GM19328 (cell line): ENCODE data around the gene MICA.
"Not testable (repeated sequence)": the region's sequence is repeated elsewhere in the genome, so short reads cannot be mapped to it uniquely, and the experiment has no call there.

ENCODE experiments used
- ATAC-seq: cut with Tn5 transposase; IDR thresholded peaks from one replicate; pipeline ENCODE4 v1.9.1; 2021; ENCODE audit warnings: mild to moderate bottlenecking, moderate library complexity; ENCODE audit not compliant: unreplicated experiment

Gene MICA

DNA sequence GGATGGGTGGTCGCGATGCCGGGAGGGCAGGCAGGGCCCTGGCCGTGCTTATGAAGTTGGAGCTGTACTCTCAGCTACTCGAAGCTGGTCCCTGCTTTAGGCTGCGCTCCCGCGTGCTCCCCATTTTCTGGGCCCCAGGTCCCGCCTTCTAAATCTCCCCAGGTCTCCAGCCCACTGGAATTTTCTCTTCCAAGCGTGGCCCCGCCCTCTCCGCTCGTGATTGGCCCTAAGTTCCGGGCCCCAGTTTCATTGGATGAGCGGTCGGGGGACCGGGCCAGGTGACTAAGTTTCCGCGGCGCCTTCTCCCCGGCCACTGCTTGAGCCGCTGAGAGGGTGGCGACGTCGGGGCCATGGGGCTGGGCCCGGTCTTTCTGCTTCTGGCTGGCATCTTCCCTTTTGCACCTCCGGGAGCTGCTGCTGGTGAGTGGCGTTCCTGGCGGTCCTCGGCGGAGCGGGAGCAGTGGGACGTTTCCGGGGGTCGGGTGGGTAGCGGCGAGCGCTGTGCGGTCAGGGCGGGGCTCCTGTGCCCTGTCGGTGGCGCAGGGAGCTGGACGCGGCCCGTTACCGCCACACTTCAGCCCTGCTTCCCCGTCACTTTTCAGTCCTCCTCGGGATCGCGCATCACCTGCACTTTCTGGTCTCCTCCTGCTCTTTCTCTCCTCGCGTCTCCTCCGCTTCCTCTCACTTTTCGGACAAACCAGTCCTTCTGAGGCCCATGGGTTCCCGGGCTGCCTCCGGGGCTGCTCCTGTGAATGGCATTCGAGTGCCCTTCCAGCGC, at the start of gene MICA:
Gene MICA (plus strand): TSS at position 313 of the 778 bp plus-strand sequence. CDS start 38 bp downstream, at position 351.
- no peak for ATAC-seq

DNA sequence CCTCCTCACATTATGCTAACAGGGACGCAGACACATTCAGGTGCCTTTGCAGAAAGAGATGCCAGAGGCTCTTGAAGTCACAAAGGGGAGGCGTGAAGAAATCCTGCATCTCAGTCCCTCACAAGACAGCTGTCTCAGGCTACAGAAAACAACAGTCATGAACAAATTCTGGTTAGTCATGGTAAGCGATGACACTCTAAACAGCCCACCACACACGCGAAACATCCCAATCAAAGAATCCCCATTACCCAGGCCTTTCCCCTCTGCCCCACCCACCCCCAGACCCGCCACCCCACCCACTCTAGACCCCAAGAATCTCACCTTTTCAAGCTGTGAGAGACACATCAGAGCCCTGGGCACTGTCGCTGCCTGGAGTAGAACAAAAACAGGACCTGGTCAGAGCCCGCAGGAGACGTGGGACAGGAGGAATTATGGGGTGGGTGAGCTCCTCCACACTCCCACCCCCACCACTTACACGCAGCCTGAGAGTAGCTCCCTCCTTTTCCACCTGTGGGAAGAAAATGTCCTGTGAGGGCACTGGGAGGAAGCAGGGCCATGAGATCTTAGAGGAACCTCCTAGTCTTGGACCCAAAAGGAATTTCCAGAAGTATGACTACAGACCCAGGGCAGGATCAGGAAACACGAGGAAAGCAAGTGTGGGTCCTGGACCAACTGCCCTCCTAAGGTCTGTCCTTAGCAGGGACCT, 49.1 kb upstream of the MICA start:
- no peak for ATAC-seq

DNA sequence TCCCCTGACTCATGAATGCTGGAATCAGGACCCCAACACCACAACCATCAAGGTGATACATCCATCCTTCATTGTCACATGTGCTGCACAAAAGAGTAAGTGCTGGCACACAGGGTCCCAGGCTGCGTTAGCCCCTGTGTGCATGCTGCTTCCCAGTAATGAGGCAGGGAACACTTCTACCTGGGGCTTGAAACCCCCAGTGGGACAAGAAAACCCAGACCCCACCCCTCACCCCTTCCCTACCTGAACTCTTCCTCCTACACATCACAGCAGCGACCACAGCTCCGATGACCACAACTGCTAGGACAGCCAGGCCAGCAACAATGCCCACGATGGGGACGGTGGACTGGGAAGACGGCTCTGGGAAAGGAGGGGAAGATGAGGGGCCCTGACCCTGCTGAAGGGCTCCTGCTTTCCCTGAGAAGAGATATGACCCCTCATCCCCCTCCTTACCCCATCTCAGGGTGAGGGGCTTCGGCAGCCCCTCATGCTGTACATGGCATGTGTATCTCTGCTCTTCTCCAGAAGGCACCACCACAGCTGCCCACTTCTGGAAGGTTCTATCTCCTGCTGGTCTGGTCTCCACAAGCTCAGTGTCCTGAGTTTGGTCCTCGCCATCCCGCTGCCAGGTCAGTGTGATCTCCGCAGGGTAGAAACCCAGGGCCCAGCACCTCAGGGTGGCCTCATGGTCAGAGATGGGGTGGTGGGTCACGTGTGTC, 48.4 kb upstream of the MICA start:
- no peak for ATAC-seq

DNA sequence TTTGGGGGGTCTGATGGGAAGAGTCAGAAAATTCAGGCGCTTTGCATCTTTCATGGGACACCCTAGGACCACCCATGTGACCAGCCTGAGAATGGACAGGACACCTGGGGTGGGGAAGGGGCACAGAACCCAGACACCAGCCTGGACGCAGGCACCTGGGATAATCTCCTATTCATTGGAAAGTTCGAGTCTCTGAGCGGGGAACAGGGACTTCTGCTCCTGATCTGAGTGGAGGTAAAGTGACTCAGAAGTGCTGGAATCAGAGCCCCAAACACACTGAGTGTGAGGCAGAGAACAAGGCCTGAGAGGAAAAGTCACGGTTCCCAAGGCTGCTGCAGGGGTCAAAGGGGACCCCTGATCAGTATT, 47.8 kb upstream of the MICA start:
- ATAC-seq = no peak

DNA sequence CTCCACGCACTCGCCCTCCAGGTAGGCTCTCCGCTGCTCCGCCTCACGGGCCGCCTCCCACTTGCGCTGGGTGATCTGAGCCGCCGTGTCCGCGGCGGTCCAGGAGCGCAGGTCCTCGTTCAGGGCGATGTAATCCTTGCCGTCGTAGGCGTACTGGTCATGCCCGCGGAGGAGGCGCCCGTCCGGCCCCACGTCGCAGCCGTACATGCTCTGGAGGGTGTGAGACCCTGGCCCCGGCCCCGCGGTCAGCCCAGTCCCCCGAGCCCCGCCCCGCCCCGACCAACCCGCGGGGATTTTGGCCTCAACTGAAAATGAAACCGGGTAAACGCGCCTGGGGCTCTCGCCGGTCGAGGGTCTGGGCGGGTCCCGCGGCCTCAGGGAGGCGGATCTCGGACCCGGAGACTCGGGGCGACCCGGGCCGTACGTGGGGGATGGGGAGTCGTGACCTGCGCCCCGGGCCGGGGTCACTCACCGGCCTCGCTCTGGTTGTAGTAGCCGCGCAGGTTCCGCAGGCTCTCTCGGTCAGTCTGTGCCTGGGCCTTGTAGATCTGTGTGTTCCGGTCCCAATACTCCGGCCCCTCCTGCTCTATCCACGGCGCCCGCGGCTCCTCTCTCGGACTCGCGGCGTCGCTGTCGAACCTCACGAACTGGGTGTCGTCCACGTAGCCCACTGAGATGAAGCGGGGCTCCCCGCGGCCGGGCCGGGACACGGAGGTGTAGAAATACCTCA, 47.0 kb upstream of the MICA start:
- peak; percentile 7 for ATAC-seq

DNA sequence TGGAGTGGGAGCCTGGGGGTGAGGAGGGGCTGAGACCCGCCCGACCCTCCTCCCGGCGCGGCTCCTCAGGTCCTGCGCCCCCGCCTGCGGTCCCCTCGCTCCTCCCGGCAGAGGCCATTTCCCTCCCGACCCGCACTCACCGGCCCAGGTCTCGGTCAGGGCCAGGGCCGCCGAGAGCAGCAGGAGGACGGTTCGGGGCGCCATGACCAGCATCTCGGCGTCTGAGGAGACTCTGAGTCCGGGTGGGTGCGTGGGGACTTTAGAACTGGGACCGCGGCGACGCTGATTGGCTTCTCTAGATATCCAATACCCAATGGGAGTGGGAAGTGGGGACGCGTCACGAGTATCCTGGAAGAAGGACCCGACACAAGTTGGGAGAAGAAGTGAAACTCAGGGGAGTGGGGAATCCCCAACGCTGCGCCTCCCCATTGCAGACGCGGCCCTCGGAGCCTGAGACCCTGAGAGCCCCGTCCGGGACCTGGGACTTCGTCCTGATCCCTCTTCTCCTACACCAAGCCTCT, 46.4 kb upstream of the MICA start, which contains the start of gene HLA-B:
Gene HLA-B (minus strand): TSS at position 234 of the 521 bp plus-strand sequence. CDS start 21 bp downstream, at position 213.
- peak; percentile 60 for ATAC-seq

DNA sequence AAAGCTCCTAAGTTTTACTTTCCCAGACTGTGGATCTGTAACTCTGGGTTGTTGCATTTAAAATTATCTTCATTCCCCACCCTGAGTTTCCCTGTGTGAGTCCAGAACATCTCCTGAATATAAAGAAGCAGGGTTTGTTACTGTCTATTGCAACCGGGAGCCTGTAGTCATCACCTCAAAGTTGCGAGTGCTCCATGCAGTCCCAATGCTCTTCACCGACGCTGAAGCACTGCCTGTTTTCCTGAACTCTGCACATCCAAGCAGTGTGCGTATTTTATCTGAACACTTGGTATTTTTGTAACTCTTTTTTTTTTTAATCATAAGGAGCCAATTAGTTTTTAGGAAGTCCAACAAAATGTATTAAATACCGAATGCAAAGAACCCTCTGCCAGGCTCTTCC, 45.5 kb upstream of the MICA start:
- ATAC-seq = no peak

DNA sequence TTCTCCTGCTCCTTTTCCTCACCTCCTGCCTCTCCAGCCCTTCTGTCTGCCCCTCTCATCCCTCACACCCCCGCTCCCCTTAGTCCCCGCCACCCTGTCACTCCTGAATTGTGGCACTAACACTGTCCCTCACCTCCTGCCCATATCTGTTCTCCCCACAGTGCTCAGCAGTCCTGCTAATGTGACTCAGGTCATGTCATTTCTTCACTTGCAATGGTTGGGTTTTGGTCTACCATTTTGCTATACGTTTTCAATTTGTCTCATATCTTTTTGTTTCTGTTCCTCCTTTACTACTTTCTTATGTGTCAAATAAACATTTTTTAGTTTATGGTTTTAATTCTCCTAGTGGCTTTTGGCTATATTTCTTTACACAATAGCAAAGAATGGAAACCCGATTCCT, 45.1 kb upstream of the MICA start:
- no peak for ATAC-seq

DNA sequence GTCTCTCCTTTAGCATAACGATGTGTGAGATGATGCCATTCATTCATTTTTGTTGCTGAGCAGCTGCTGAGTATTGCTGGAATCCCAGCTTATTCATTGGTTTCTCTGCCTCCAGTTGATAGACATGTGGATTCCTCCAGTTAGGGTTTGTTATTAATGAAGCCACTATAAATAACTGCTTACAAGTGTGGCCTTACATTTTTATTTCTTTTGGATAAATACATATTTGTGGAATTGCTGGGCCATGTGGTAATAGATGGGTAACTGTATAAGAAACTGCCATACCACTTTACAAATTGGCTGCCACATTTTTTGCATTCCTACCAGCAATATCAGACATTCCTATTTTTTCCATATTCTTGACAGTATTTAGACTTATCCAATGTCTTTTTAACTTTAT, 43.8 kb upstream of the MICA start:
- no peak for ATAC-seq

DNA sequence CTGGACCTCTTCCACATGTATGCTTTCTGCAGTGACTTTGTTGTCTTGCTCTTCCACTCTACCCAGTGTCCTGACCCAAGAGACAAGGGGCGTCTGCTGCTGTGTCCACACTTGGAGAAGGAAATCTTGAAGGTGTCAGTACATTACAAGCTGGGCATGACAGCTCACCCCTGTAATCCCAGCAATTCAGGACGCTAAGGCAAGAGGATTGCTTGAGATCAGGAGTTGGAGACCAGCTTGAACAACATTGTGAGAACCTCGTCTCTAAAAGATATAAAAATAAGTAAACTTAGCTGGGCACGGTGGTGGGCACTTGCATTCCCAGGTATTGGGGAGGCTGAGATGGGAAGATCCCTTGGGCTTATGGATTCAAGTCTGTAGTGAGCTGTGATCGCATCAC, 40.6 kb upstream of the MICA start:
- no peak for ATAC-seq

DNA sequence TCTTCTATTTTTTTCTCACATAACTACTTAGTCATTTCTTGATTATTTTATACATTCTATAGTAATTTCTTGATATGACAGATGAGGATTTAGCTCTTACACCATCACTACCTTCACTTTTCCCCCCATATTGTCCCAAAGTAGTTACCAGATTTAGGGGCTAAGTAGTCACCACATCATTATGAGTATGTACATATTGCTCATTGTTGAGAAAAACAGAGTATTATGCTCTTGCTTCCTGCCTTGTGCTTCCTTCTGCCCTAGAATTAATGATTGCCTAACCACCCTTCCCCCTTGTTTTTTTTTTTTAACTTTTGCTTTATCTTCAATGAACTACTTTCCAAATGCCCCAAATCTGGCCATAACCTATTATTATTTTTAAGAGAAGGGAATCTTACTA, 39.6 kb upstream of the MICA start:
- ATAC-seq = no peak

DNA sequence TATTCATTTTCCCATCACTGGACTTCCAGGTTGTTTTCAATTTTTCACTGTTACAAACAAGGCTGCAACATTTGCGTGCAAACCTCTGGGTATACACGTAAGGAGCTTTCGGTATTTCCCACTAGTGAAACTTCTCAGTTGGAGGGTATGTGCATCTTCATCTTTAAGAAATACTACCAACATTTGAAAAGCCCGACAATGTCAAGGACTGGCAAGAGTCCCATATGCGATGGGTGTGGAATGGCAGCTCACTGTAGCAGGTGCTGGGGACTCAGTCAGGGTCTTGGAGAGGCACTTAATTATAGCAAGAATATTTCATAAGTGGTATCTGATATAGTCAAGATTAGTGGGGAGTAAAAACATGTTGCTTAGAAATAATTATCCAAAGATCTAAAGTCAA, 37.5 kb upstream of the MICA start:
- ATAC-seq = no peak

DNA sequence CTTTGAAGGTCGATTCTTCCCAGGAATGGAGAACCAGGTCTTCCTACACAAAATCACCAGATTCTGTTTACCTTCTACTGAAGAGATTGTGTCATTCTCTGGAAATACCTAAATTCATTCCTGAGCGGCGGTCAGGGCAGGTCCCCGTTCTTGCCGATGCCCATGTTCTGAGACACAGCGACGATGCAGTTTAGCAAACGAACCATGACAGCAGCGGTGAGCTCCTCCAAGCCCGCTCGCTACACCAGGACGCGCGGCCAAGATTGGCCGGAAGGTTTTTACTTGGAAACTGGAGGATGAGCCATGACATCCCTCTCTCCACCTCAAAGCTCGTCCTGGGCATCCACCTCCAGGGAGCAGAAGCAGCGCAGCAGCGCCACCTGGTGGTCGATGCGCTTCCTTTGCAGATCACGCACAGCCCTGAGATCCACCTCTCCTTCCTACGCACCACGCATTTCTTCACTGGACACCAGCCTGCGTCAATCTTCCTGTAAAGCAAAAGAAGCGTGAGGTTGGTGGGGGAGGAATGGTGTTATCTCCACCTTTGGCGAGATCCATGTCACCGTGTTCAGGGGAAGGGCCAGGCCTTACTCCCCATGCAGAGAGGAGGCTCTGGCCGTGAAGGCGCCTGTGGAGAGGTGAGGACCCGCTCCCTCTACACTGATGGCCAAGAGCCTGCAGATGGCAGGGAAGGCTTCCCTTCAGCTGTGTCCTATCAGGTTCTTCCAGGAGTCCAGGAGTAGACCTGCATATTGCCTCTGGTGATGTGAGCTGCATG, 36.5 kb upstream of the MICA start:
- ATAC-seq = no peak

DNA sequence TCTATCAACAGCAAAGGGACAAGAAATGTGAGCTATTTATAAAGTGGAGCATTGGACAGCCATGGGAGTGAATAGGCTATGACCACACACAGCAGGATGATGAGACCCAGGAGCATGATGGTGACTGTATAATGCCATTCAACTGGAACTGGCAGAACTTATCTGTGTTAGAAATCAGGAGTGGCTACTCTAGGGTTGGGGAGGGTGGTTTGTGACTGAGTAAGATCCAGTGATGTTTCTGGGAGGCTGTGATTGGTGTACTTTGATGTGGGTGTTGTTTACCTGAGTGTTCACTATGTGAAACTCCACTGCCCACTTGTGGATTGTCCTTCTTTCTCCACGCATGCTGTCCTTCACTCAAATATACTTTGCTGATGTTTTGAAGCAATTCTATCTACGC, 34.9 kb upstream of the MICA start:
- no peak for ATAC-seq

DNA sequence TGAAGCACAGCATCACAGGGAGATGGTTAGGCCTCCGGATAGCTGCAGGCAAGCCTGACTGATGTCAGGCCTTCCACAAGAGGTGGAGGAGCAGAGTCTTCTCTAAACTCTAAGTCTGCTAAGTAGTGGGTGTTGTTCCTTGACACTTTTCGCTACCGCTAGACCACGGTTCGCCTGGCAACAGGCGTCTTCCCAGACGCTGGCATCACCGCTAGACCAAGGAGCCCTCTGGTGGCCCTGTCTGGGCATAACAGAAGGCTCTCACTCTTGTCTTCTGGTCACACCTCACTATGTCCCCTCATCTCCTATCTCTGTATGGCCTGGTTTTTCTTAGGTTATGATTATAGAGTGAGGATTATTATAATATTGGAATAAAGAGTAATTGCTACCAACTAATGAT, 29.3 kb upstream of the MICA start:
- ATAC-seq = not testable (repeated sequence)

DNA sequence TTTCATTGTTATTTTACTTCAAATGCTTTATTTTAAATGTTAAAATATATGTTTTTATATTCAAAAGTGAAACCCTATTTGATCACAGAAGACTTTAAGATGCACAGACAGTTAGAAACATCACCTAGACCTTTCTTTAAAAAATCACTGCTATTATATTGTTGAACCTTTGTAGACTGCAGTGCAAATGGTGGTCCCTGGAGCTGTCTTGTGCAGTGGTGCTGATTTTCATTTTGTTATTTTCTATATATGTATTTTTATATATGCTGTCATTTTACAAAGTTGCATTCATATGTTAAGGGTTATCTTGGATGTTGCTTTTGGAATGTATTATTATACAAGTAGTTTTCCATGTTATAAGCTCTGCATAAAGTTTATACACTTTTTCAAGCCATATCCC, 27.7 kb upstream of the MICA start:
- no peak for ATAC-seq

DNA sequence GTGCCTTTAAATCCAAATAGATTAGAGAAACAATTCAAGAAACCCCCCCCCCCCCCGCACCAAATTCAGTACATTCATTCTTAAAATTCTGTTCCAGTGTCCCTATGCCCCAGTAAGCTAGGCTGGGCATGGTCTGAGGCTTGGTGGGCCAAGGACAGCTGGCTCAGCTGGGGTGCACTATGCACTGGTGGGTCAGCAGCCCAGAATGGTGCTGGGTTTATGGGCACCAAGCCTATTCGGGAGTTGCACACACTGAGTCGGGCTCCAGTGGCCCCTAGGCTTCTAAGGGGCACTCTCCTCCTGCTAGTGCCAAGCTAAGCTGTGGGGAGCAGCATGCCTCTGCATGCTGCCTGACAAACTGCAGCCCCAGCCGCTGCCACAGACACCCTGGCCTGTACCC, 26.4 kb upstream of the MICA start:
- ATAC-seq = no peak

DNA sequence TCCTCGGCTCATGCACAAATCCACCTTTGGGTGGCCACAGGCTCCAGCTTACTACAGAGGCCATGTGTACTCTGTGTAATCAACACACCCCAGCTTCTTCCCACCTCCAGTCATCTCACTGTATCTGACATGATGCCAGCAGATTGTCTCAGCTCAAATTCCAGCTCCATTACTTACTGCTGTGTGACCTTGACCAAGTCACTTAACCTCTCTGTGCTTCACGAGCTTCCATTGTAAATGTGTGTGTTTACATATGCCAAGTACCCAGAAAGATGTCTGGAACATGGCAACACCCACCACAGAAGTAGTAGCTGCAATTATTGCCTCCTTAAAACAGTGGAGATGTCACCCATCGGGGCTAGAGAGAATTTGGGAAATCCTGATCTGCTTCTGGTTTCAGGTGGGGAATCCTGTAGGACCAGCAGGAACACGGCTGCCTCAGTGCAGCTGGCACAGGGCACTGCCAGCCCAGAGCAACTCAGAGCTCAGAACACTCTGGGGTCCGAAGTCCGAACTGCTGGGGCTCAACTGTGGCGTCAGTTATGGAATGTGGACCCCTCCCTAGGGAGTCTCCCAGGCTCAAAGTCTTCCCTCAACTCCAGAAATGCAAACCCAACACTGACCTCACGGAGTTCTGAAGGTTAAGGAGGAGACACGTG, 25.2 kb upstream of the MICA start:
- ATAC-seq = no peak

DNA sequence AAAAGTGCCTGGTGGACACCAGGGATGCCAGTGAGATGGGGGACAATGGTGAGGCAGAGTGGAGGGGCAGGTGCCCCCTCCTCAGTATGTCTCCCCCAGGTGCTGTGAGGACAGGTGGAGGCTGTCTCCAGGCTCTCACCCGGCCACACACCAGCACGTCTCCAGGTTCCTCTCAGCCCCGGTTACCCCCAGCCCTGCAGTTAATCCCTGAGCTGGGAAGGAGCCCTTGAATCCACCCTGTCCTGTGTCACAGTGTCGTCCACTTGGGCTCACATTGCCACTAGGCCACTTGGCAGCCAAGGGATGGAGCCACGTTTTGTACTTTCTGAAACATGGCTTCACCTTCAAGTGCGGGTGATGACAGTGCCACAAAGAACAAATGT, 24.7 kb upstream of the MICA start:
- ATAC-seq = no peak

DNA sequence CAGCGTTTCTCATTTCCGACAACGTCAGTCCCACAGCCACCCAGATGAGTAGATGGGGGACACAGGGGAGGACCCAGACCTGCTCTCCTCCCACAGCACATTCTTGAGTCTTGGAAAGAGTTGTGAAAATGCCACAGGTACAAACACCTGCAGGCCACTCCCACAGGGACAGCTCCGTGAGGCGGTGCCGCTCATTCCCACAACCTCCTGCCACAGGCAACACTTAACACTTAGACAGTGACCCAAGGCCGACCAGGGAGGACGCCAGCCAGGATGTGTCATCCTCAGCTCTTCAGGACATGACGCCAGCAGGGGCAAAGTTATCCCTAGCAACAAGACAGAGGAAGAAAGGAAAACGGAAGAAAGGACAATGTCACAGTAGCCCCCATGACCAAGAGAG, 23.5 kb upstream of the MICA start:
- no peak for ATAC-seq
